NCI-H2081 (cell line): ENCODE results near the gene NKAIN2.
A peak's percentile ranks its signal among the peaks of the same experiment; 100 is the strongest.
"Not testable (repeated sequence)": the region's sequence is repeated elsewhere in the genome, so short reads cannot be mapped to it uniquely, and the experiment has no call there.

Source experiments
- DNase-seq, 2 experiments: peaks; one replicate each; lab custom pipeline; 2025; lab: John Stamatoyannopoulos, UW

Gene NKAIN2

GRCh38 chr6:124319410-124319809, 515.7 kb downstream of the NKAIN2 start:
- DNase-seq = peak in 1 of 2 experiments; percentile 52

DNA sequence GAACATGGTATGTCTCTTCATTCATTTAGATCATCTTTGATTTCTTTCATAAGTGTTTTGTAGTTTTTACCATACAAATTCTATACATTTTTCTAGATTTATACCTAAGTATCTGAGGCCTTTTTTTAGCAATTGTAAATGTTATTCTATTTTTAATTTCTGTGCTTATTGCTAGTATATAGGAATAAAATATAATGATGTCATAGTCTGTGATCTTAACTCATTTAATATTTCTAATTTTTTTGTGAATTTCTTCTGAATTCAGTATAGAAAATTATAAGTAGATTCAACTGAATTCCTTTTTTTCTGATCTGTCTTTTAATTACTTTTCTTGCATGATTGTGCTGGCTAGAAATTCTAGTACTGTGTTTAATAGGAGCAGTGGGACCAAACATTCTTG, 520.6 kb downstream of the NKAIN2 start:
- no peak for DNase-seq

DNA sequence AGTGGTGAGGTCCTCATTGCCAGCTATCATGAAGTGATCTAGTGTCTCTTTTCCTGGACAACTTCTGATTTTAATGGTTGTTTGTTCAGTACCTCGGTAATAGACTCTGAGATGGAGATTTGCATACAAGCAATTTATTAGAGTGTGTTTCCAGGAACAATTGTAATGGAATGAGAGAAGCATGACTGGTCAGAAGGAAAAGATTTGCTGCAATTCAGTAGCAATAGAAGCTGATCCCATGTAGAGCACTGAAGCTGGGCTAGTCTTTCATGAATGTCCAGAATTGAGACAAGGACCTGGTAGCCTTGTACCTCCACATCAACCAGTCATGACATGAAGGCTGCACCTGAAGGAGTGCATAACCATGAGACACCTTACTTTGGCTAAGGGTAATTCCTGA, 526.5 kb downstream of the NKAIN2 start:
- DNase-seq = no peak

- DNase-seq = no peak
Observed at GRCh38 chr6:124334359-124334758, 530.7 kb downstream of the NKAIN2 start.

DNA sequence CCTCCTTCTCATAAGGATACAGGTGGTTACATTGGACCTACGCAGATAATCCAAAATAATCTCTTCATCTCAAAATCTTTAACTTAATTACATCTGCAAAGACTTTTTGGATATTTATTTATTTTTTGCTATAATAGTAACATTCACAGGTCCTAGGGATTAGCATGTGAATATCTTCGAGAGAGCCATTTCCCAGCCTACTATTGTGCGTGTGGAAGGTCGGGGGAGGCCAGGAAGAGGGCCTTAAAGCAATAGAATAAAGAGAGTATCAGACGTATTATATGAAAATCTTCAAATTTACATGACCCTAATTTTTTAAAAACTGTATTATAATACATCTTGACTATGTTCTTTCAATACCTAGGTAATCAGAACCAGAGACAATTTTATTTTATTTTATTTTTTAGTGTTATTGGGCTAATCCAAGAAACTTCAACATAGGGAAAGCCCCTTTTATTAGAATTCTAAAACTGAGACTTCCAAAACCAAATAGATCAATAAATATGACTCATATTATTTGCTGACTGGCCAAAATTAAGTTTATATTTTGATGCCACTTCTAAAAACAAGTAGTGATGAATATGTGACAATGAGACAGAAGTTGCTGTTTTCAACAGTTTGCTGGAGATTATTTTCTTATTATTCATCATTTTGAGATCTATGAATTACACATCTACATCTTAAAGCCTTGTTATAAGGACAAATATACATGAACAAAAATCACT, 536.1 kb downstream of the NKAIN2 start:
- no peak for DNase-seq

- not testable (repeated sequence) for DNase-seq
Observed at GRCh38 chr6:124348339-124348738, 544.7 kb downstream of the NKAIN2 start.

- DNase-seq = peak in 1 of 2 experiments; percentile 6
Observed at GRCh38 chr6:124355146-124355545, 551.5 kb downstream of the NKAIN2 start.

- DNase-seq = peak in 1 of 2 experiments; percentile 3
Observed at GRCh38 chr6:124356276-124356810, 552.7 kb downstream of the NKAIN2 start.

- DNase-seq = no peak
Observed at GRCh38 chr6:124356811-124357210, 553.1 kb downstream of the NKAIN2 start.

DNA sequence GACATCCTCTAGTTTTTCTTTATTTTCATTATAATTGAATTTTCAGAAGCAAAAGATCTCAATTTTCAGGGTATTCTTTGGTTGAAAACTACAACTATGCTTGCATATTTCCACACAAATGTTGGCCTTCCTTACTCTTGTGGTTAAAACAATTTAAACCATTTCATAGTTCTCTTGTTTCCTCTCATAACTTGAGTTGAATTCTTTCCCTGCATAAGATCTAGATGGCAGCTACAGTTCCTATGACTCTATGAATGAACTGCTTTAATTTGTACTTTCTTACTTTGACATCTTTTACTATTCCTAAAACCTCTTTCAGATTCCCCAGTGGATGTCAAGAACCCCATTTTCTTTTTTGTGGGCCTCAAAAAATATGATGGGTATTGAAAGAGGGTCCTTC, 564.5 kb downstream of the NKAIN2 start:
- no peak for DNase-seq

- no peak for DNase-seq
Observed at GRCh38 chr6:124371974-124372475, 568.4 kb downstream of the NKAIN2 start.

DNA sequence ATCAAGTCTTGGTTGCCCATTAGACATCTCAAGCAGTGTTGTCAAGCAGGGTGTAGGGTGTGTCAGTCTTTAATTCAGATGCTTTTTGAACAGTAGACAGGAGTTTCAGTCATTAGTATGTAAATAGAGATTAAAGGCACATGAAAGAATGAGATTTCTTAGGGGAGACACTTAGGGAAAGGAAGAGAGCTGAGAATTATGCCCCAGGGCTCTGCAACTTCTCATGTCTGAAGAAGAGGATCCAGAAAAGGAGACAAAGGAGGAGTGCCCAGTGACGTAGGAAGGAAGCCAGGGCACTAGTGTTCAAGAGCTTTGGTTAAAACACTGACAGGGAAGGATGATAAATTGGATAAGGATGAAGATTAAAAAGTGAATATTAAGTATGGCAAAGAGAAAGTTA, 569.7 kb downstream of the NKAIN2 start:
- DNase-seq = no peak

DNA sequence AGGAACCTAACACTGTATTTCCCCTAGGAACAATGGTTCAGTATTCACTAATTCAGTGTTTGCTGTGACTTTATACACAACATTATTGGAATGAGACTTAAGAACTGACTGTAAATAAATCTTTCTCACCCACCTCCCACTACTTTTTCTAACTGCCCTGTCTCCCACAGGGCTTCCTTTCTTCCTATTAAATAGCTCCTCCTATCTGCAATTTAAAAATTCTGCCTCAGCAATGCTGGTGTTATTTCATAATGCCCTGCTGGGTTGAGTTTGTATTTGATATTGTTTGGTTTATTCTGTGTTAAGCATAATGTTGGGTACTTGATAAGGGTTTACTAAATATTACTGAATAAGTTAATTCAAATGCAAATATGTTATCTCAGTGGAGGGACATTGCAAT, 585.5 kb downstream of the NKAIN2 start:
- DNase-seq = peak; percentile 20 to 44

DNA sequence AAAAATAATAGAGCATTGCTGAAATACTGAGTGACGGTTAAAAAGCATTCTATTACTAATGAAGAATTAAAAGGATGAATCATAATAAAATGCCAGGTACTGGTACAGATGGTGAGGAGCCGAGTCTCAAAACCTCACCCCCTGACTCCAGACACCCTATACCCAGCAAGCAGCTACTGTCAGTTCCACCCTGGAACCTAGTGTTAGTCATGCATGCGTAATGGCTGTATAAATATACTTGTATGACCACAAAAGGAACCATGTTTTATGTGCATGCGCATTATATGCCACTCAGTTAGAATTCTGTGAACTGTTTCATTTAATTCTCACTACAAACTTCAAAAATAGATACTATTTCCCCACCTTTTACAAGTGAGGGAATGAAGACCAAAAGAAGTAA, 589.9 kb downstream of the NKAIN2 start:
- no peak for DNase-seq

- DNase-seq = no peak
Observed at GRCh38 chr6:124396361-124396760, 592.7 kb downstream of the NKAIN2 start.

- peak in 1 of 2 experiments; percentile 24 for DNase-seq
Observed at GRCh38 chr6:124400261-124400999, 596.8 kb downstream of the NKAIN2 start.

DNA sequence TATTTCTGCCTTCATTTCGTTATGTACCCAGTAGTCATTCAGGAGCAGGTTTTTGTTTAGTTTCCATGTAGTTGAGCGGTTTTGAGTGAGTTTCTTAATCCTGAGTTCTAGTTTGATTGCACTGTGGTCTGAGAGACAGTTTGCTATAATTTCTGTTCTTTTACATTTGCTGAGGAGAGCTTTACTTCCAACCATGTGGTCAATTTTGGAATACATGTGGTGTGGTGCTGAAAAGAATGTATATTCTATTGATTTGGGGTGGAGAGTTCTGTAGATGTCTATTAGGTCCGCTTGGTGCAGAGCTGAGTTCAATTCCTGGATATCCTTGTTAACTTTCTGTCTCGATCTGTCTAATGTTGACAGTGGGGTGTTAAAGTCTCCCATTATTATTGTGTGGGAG, 606.8 kb downstream of the NKAIN2 start:
- not testable (repeated sequence) for DNase-seq

GRCh38 chr6:124412657-124413056, 609.0 kb downstream of the NKAIN2 start:
- not testable (repeated sequence) for DNase-seq

- DNase-seq = peak in 1 of 2 experiments; percentile 55
Observed at GRCh38 chr6:124420116-124420840, 616.6 kb downstream of the NKAIN2 start.

DNA sequence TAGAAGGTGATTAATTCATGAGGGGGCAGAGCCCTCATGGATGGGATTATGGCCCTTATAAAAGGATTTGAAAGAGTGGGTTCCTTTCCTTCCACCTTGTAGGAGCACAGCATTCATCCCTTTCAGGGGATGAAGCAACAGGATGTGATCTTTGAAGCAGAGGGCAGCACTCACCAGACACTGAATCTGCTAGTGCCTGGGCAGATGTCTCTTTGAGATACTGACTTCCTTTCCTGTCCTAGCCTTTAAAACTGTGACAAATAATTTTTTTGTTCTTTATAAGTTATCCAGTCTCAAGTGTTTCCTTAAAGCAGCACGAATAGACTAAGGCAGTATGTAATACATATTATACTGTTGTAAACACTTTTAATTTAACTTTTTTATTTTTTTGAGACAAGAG, 620.0 kb downstream of the NKAIN2 start:
- DNase-seq = no peak

DNA sequence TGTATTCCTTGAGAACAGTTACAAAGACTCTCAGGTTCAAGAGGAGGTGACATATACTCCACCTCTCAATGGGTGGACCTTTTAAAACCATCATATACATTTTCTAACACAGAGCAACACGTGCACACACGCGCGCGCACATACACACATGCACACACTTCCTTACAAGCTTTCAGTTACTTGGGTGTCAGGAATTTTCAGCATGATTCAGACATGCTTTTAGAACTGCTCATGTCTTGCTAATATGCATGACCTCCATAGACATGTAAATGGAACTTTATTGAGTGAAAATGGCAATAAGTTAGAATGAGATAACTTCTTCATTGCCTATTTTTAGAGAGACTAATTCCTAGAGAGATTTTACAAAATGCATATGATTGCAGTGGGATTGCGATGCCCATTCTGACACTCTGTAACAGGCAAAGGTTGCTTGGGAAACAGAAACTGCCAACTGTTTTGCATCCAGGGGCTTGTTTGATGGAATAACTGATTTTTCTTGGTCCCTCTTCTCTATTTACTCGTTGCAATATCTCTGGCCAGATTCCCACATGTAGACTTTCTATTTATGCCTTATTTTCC, 627.2 kb downstream of the NKAIN2 start:
- no peak for DNase-seq

- no peak for DNase-seq
Observed at GRCh38 chr6:124432620-124433019, 629.0 kb downstream of the NKAIN2 start.
